ENCODE measurements around the gene DDAH1. TPM values are rescaled to one million over a fixed set of nuclear protein-coding genes. Genes with fewer than 3 reads are reported as not detected.
A peak's percentile ranks its signal among the peaks of the same experiment; 100 is the strongest.

The DDAH1 gene
- total RNA-seq, 2 donors from 2014 or later = 0.74 TPM; not detected in 1

DNA sequence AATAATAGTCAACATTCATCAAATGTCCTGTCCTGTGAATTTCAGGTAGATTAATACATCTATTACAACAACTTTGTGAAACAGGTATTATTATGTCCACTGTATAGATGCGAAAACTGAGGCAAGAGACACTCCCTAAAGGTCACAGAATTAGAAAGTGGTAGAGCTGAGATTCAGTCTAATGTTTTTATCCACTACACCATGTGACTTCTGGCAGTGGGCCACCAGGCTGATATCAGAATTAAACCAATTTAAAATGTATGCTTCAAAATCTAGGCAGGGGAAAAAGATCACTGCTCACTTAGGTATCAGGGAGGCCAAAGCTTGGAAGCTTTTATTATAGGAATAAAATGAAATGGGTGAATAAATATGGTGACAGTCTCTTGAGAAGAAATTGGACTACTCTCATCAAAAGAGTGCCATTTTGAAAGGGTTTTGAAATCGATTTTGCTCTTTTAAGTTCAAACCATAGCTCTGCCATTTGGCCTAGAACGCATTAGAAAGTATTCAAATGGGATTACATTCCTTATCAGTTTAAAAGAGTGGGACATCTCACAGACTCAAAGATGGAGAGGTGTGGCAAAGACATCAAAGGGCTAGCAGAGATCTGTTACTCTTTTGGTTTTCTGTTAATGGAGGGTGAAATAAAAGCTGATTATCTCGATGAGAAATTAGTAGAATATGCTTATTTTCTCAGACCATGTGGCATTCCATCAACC lies 1.9 kb downstream of the DDAH1 start:
- ATAC-seq (replicated peaks) = no peak
- no peak overlapping the region for H3K4me3 Mint-ChIP-seq
- H3K36me3 Mint-ChIP-seq (ENCODE audit: low read depth) = no peaks in the 10 kb centered on the region
- H3K27ac Mint-ChIP-seq = no peak overlapping the region
- H3K27me3 Mint-ChIP-seq = peaks cover 51% of the 10 kb centered on the region
- no peaks in the 10 kb centered on the region for H3K4me1 Mint-ChIP-seq
- H3K9me3 Mint-ChIP-seq = no peaks in the 10 kb centered on the region

GRCh38 chr1:85461216-85461918 lies 3.6 kb downstream of the DDAH1 start:
- Mint-ChIP-seq H3K27ac (no peak overlapping the region), H3K4me1 (no peaks in the 10 kb centered on the region), H3K36me3 (ENCODE audit: low read depth) (no peaks in the 10 kb centered on the region), H3K9me3 (no peaks in the 10 kb centered on the region), H3K4me3 (no peak overlapping the region), H3K27me3 (peaks cover 45% of the 10 kb centered on the region)
- ATAC-seq (replicated peaks) = no peak

- Mint-ChIP-seq H3K27ac (no peak overlapping the region), H3K4me1 (no peaks in the 10 kb centered on the region), H3K27me3 (peaks cover 44% of the 10 kb centered on the region), H3K9me3 (no peaks in the 10 kb centered on the region), H3K36me3 (ENCODE audit: low read depth) (no peaks in the 10 kb centered on the region), H3K4me3 (no peak overlapping the region)
- ATAC-seq (replicated peaks) = no peak
Observed at GRCh38 chr1:85460555-85461088, 4.3 kb downstream of the DDAH1 start.

DNA sequence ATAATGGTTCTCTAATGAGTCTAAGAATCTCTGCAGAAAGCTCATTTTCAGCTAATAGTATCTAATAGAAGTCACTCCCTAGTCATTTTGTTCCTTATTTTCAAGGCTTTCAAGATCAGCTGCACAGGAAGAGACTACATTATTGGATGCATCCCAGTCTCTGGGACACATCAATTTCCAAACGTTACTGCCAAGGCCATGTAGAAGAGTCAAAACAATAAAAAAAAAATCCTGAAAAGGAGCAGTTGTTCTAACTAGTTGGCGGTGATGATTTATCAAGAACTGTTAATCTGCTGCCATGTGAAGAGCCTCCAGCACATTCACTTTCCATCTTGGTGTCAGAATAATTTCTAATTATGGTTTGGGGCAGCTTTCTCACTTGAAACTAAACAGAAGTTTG lies 5.7 kb downstream of the DDAH1 start:
- Mint-ChIP-seq H3K9me3 (no peaks in the 10 kb centered on the region), H3K4me3 (no peak overlapping the region), H3K27ac (no peak overlapping the region), H3K27me3 (peaks cover 42% of the 10 kb centered on the region), H3K36me3 (ENCODE audit: low read depth) (no peaks in the 10 kb centered on the region), H3K4me1 (no peaks in the 10 kb centered on the region)
- no peak for ATAC-seq (replicated peaks)

DNA sequence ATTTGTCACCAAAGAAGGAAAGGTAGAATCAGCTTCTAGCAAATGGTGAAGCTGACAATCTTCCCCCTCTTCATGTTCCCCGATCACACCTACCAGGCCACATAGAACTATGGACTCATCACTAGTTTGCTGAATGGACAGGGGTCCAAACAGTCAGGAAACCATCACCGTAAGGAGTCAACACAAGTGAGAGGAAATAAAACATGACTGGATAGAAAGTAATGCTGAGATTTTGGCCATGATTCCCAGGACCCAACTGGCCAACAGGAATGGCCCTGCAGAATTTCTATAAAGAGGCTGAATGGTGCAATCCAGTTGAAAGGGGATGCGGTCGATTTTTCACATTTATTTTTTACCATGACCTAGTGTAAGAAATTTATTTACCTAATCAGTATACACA lies 10.7 kb downstream of the DDAH1 start:
- no peaks in the 10 kb centered on the region for H3K36me3 Mint-ChIP-seq (ENCODE audit: low read depth)
- H3K27me3 Mint-ChIP-seq = peaks cover 15% of the 10 kb centered on the region
- H3K4me1 Mint-ChIP-seq = no peaks in the 10 kb centered on the region
- no peak overlapping the region for H3K4me3 Mint-ChIP-seq
- no peaks in the 10 kb centered on the region for H3K9me3 Mint-ChIP-seq
- no peak overlapping the region for H3K27ac Mint-ChIP-seq
- no peak for ATAC-seq (replicated peaks)

DNA sequence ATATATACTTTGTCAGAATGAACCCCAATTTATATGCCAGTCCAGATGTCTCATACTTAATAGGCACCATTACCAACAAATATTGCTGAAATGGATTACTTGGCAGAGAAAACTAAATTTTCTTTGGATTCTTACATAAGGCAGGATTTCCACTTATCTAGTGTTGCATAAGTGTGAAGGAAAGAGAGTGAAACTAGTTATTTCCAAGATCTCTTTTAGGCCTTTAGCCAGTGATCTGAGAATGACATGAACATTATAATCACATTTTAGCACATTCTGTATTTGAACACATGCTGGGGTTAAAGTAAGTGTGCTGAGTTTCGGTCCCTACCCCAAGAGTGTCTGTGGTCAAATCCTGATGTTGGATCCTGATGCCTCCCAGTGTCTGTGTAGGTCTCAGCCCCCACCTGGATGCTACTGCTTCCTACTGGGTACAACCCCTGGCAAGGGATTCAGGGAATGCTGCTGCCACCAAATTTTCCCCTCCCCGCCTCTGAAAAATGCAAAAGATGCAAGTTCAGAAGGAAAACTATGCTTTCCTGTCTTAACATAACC lies 11.2 kb downstream of the DDAH1 start:
- ATAC-seq (replicated peaks) = no peak
- Mint-ChIP-seq H3K4me3 (no peak overlapping the region), H3K36me3 (ENCODE audit: low read depth) (no peaks in the 10 kb centered on the region), H3K27ac (no peak overlapping the region), H3K9me3 (no peaks in the 10 kb centered on the region), H3K4me1 (no peaks in the 10 kb centered on the region), H3K27me3 (peaks cover 14% of the 10 kb centered on the region)

- ATAC-seq (replicated peaks) = no peak
- H3K4me1 Mint-ChIP-seq = no peaks in the 10 kb centered on the region
- peaks cover 10% of the 10 kb centered on the region for H3K27me3 Mint-ChIP-seq
- H3K27ac Mint-ChIP-seq = no peak overlapping the region
- no peaks in the 10 kb centered on the region for H3K9me3 Mint-ChIP-seq
- no peaks in the 10 kb centered on the region for H3K36me3 Mint-ChIP-seq (ENCODE audit: low read depth)
- H3K4me3 Mint-ChIP-seq = no peak overlapping the region
Observed at GRCh38 chr1:85452948-85453347, 12.0 kb downstream of the DDAH1 start.

DNA sequence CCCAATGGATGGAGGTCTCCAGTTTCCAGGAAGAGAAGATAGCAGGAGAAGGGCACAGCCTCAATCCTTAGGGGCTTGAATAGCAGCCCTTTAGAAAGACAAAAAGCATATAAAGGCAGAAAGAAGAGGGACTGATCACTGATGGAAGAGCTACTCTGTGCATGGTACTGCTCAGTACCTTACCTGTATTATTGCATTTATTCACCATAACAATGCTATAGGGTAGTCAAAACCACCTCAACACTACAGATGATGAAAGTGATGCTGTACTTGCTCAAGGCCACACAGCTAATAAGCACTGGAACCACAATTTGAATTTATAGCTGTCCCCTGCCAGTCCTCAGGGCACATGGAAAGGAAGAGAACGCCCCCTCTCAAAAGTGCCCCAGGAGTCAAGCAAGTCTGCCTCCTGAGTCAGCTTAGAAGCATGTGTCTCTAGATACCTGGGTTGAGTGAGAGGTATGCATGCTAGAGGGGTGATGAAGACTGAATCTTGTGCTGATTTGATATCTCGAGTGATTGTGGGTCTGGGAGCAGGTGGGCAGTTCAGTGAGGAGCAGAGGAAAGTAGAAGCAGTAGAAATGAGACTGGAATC lies 13.6 kb downstream of the DDAH1 start:
- H3K9me3 Mint-ChIP-seq = no peaks in the 10 kb centered on the region
- ATAC-seq (replicated peaks) = no peak
- no peaks in the 10 kb centered on the region for H3K4me1 Mint-ChIP-seq
- no peak overlapping the region for H3K27ac Mint-ChIP-seq
- H3K4me3 Mint-ChIP-seq = no peak overlapping the region
- H3K27me3 Mint-ChIP-seq = peaks cover 9% of the 10 kb centered on the region
- H3K36me3 Mint-ChIP-seq (ENCODE audit: low read depth) = no peaks in the 10 kb centered on the region

DNA sequence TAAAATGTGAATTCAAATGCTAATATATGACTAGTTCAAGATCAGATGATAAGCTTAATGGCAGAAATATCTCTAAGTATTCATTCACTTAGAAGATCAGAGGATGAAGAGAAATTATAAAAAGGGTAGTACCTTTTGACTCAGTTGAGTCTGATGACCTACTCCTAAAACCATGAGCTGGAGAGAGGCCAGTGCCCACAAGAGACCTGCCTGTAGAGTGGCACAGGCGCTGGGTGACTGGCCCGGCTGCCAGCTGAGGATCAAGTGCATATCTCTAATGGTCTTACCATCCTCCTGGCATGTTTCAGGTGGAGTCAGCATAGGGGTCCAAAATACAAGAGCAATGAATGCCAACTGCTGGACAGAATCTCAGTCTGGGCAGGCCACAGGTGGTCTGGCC lies 14.1 kb downstream of the DDAH1 start:
- no peak for ATAC-seq (replicated peaks)
- no peaks in the 10 kb centered on the region for H3K36me3 Mint-ChIP-seq (ENCODE audit: low read depth)
- H3K27ac Mint-ChIP-seq = no peak overlapping the region
- H3K9me3 Mint-ChIP-seq = no peaks in the 10 kb centered on the region
- H3K4me1 Mint-ChIP-seq = no peaks in the 10 kb centered on the region
- H3K27me3 Mint-ChIP-seq = peaks cover 9% of the 10 kb centered on the region
- no peak overlapping the region for H3K4me3 Mint-ChIP-seq

DNA sequence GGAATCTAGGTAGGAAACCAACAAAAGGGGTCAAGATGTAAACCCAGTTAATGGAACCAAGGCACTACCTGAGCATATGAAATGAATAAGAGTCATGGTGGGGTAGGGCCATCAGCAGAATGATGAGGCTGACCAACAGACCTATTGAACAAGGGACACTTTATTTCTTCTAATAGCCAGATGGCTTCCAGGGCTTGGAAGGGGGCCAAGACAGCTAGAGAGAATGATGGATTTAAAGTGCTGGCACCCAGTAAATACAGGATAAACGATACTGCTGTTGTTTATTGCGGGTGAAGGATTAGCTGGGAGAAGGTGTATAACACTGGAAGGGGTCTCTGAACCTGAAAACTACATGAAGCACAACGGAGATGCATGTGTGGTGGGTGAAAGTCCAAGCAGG lies 15.6 kb downstream of the DDAH1 start:
- peaks cover 18% of the 10 kb centered on the region for H3K27me3 Mint-ChIP-seq
- ATAC-seq (replicated peaks) = no peak
- no peaks in the 10 kb centered on the region for H3K36me3 Mint-ChIP-seq (ENCODE audit: low read depth)
- H3K27ac Mint-ChIP-seq = no peak overlapping the region
- H3K4me1 Mint-ChIP-seq = no peaks in the 10 kb centered on the region
- H3K4me3 Mint-ChIP-seq = no peak overlapping the region
- no peaks in the 10 kb centered on the region for H3K9me3 Mint-ChIP-seq

DNA sequence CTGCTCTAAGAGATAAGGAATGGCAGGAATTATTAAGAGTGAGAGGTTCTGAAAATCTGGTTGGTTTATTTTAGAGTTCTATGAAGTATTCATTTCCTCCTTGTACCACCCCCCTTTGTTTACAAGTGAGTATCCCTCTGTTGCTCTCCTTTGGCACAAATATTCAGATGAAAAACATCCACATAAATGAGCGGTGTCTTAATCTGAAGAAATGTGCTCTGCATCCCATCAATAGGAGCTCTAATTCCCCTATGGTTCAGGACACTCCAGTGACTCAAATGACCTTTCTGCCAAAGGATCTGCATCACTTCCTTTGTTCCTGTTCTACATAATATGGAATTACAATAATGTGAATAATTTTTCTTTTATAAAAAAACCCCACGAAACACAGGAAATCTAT lies 16.6 kb downstream of the DDAH1 start:
- Mint-ChIP-seq H3K9me3 (no peaks in the 10 kb centered on the region), H3K4me3 (no peak overlapping the region), H3K27ac (no peak overlapping the region), H3K27me3 (peaks cover 18% of the 10 kb centered on the region), H3K4me1 (no peaks in the 10 kb centered on the region), H3K36me3 (ENCODE audit: low read depth) (no peaks in the 10 kb centered on the region)
- no peak for ATAC-seq (replicated peaks)

DNA sequence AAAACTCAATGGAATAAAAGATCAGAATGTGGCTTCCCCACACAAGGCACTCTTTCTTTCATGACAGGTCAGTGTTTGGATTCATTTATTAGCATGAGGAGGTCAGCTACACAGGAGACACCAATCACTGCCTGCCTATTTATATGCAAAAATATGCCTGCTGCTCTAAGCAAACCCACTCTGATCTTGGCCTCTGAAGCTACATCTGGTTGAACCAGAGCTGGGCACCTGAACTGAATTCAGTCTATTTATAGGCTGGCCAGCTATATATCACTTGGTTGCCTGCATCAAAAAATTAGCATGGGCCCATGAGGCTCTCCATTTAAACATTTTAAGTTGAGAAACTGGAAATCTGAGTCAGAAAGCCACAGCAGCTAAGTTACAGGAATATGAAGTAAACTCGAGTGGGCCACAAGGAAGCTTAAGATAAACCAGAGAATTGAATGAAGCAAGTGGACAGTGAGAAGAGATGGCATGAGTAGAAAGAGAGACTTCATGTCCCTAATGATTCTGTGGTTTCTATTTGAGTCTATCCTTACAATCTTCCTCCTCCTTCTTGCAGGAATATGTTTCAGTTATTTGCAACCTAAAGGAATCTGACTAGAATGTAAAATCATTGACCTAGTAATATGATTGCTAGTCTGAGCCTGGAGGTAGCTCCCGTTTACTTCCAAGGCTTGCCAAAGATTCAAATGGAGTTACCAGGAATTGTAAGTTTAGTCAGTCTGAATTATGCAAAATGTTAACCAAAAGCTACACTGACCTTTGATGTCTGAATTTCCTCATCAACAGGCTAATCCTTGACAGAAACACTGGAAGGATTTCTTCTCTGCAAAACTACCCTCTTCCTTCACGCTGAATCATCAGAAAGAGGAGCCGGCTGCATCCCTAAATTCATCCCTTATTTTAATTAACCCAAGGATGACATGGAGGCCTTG lies 17.7 kb downstream of the DDAH1 start:
- Mint-ChIP-seq H3K4me1 (no peaks in the 10 kb centered on the region), H3K9me3 (no peaks in the 10 kb centered on the region), H3K27ac (no peak overlapping the region), H3K4me3 (no peak overlapping the region), H3K27me3 (peaks cover 18% of the 10 kb centered on the region), H3K36me3 (ENCODE audit: low read depth) (no peaks in the 10 kb centered on the region)
- ATAC-seq (replicated peaks) = no peak

GRCh38 chr1:85445906-85446305 lies 19.1 kb downstream of the DDAH1 start:
- Mint-ChIP-seq H3K27ac (no peak overlapping the region), H3K4me3 (no peak overlapping the region), H3K36me3 (ENCODE audit: low read depth) (no peaks in the 10 kb centered on the region), H3K4me1 (no peaks in the 10 kb centered on the region), H3K9me3 (no peaks in the 10 kb centered on the region), H3K27me3 (peaks cover 19% of the 10 kb centered on the region)
- ATAC-seq (replicated peaks) = no peak

DNA sequence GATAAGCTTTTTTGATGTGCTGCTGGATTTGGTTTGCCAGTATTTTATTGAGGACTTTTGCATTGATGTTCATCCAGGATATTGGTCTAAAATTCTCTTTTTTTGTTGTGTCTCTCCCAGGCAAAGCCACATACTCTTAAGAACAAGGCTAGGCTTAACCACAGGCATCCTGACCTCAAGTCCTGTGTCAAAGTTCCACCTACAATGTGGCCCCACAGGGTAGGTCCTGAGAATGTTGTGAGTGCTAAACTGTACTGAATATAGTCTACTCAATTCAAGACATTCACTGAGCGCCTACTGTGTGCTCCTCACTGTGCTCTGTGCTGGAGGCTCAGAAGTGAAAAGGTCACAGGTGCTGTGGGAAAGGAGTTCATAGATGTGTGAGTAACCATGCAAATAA lies 20.6 kb downstream of the DDAH1 start:
- peak; percentile 9 for ATAC-seq (replicated peaks)
- Mint-ChIP-seq H3K9me3 (no peaks in the 10 kb centered on the region), H3K36me3 (ENCODE audit: low read depth) (no peaks in the 10 kb centered on the region), H3K27me3 (peaks cover 19% of the 10 kb centered on the region), H3K4me3 (no peak overlapping the region), H3K27ac (no peak overlapping the region), H3K4me1 (no peaks in the 10 kb centered on the region)
